ENCODE results near the gene THUMPD1.

Gene THUMPD1

DNA sequence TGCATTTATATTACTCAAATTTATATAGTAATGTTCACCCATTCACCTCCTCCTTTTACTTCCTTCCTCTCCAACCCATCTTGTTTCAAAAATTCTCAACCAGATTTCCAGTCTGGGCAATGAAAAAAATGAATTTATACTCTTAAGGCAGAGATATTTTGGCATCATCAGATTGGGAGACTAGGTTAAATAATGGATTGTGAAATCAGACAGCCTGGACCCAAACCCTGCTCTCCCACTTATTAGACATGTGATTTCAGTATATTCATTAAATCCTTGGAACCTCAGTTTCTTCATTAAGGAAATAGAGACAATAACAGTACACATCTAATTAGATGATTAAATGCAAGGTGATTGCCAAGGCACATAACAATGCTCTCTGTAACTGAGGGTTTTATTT, 52.0 kb downstream of the THUMPD1 start:
- DNase-seq, result no peak

DNA sequence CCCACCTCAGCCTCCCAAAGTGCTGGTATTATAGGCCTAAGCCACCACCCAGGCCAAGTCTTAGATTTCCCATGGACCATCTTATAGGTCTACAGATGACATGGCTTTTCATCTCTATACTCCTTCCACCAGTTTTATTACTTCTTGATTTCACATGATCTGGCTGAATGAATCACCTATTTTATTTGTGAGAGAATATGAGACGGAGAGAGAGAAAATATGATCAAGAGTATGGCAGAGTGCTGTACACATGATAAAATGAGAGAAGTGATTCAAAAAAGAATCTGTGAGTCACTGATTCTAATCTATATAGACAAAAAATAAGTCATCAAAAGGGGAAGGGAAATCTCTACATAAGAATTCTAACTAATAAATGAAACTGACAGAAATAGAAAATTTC, 57.8 kb downstream of the THUMPD1 start:
- no peak for DNase-seq

All from Kasumi-1 (cell line).